HG03565 (cell line): ENCODE results near the gene APBB2.
A peak's percentile ranks its signal among the peaks of the same experiment; 100 is the strongest.
"Not testable (repeated sequence)": the region's sequence is repeated elsewhere in the genome, so short reads cannot be mapped to it uniquely, and the experiment has no call there.

ENCODE experiments used
- ATAC-seq: cut with Tn5 transposase; IDR thresholded peaks from one replicate; pipeline ENCODE4 v1.9.1; 2021; ENCODE audit warnings: mild to moderate bottlenecking, moderate library complexity; ENCODE audit not compliant: unreplicated experiment

Gene APBB2

GRCh38 chr4:40916880-40917279 lies 297.5 kb downstream of the APBB2 start:
- peak; percentile 71 for ATAC-seq

GRCh38 chr4:40916218-40916555 lies 298.2 kb downstream of the APBB2 start:
- ATAC-seq = no peak

DNA sequence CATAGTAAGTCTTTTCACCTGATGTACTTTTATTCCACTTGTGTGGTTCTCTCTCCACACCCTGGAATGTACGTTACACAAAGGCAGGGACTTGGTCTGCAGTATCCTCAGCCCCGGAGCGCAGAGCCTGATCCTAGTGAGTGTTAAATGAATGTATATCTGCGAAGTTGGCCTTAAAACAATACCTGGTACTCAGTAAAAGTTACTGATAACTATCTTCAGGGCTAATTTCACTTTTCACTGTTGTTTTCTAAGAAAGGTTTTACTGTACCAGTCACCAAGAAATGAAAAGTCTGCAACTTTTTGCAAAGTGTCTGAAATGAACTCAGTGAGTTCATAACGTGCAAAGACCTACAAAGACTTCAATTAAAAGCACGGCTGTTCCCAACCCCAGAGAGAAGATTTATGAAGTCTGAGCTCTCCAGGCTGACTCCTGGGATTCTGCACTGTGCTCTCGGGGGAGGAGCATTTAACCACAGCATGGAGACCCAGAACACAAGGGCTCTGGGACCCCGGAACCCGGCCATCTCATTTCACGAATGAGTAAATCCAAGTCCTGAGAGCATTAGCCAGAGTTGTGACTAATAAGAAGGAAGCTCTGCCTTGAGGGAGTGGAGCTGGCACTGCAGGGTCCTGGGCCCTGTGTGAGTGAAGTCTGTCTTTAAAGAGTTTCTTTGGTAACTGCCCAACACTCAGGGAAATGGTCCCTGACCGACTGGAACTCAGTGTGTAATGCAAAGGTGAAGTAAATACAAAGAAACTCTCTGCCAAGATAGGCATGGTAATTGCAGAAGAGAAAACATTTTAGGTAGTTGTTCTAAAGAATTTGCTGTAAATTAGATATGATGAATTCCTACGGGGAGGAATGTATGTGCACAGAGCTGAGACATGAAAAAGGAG lies 298.8 kb downstream of the APBB2 start:
- no peak for ATAC-seq

- no peak for ATAC-seq
These were observed 301.7 kb downstream of the APBB2 start for GRCh38 chr4:40912460-40913184.

GRCh38 chr4:40910706-40911105 lies 303.6 kb downstream of the APBB2 start:
- no peak for ATAC-seq

DNA sequence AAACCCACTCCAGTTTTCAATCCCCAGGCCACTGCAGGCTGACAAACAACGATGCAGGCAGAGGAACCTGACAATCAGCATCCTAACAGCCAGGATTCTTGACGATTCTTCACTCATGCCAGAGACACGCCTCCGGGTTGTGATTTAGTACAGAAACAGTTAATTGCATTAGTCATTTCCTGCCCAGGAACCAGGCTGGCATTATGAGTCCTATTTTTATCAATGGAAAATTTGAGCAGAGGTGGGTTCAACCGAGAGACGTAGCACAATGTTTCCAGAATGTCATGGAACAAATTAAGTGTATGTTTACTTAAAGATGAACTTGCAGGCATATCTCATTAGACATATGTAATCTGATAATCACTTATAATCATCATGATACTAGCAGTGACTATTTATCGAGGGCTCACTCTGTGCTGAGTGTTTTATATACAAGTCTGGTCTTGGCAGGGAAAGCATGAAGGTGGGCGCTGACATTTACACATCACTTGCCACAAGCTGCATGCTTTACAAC lies 304.9 kb downstream of the APBB2 start:
- ATAC-seq = no peak

DNA sequence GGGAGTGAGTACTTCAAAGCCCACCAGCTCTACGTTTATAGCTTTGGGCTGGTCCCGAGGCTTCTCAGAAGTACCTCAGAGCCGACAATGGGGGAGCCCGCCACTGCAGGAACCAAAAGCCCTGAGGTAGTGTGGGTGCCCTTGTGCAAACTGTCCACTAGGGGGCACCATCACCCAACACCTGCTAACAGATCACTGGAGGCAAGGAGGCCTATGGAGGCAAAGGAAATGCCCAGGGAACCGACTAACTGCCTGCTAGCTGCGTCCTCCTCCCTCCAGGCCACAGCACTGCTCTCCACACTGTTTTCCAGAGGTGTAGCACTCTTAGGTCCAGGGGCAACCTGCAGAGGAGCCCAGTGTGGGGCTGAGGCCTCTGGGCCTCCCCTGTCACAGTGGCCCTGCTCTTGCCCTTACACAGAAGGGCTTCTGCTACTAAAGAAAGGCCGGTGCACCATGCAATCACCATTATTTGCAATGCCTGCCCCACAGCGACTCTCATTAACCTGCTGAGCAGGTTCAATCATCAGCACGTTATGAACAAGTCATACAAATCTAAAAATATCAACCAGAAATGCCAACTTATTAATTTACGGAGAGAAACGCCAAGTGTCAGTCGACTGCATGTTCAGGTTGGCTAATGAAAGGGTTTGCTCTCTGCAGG lies 305.5 kb downstream of the APBB2 start:
- peak; percentile 90 for ATAC-seq

DNA sequence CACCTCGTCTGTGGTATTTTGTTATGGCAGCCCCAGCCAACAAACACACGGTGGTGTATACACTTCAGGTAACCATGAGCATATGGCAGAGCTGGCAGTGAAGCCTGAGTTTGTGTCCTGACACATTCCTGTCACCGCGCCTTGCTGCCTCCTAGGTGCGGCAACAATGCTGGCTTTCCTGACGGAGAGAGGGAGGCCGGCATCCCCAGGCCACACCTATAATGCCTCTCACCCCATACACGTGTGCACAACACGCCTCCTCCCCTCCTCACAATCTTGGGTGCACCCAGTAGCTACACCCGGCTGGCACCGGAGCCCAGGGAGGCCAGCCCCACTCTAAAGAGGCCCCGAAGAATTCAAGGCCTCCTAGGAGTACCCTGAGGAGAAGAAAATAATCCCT lies 306.0 kb downstream of the APBB2 start:
- ATAC-seq = peak; percentile 3

DNA sequence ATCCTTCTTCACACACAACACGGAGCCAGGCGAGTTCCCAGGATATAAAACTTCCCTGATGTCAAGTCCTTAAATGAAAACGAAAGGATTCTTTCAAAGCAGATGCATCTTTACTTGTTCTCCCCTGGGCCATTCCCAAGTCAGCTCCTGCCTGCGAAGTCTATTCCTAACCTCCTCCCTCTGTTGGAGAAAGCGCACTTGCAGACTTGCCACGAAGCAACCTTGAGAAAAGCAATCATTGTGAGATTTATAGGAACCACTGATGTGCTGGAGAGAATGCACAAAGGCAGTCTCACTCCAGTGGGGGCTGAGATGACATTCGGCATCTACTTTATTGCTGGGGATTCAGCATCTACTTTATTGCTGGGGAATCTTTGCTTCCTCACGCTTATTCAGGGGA lies 308.9 kb downstream of the APBB2 start:
- no peak for ATAC-seq

DNA sequence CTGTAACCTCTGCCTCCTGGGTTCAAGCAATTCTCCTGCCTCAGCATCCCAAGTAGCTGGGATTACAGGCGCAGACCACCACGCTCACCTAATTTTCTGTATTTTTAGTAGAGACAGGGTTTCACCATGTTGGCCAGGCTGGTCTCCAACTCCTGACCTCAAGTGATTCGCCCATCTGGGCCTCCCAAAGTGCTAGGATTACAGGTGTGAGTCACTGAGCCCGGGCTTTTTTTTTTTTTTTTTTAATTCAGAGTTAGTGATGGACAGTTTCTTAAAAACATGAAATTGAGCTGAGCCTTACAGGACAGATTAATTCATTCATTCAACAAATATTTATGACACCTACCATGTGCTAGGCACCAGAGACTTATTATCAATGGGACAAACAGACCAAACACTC lies 313.8 kb downstream of the APBB2 start:
- not testable (repeated sequence) for ATAC-seq

GRCh38 chr4:40897557-40898203 lies 316.7 kb downstream of the APBB2 start:
- no peak for ATAC-seq

GRCh38 chr4:40890764-40891163 lies 323.6 kb downstream of the APBB2 start:
- no peak for ATAC-seq

DNA sequence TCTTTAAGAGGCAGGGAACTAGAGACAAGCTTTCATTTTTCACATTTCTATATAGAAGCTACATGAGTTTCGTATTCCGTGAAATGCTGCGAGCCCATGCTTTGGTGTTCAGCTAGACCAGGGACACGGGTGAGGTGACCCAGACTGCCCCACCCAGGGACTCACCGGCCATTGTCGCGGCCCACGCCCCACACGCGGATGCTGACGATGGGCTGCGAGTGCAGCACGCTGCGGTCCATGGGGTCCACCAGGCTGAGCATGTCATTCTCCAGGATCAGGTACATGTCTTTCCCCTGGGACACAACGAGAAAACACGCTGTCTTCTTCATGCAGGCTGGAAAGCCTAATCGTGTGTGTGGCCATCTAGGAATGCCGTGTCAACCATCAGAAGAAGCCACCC lies 324.1 kb downstream of the APBB2 start:
- no peak for ATAC-seq

GRCh38 chr4:40888933-40889332 lies 325.4 kb downstream of the APBB2 start:
- ATAC-seq = no peak

GRCh38 chr4:40887764-40888131 lies 326.6 kb downstream of the APBB2 start:
- ATAC-seq = no peak

- no peak for ATAC-seq
These were observed 327.2 kb downstream of the APBB2 start for GRCh38 chr4:40886931-40887763.

DNA sequence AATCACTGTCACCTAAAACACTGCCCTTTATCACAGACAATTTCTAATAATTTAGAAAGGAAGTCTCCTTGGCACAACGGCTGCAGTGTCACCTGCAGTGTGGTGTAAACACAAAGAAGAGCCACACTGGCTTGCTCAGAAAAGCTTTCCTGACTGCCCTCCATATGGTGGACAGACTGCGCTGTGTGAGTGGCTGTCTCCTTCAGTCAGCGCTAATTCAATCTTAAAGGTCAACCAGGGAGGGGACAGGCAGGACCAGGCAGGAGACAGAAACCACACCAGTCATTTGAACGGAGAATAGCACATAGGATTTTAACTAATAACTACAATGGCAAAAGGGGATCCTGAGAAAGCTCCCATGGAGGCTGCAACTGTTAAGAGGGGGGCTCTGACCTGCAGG lies 332.5 kb downstream of the APBB2 start:
- no peak for ATAC-seq

DNA sequence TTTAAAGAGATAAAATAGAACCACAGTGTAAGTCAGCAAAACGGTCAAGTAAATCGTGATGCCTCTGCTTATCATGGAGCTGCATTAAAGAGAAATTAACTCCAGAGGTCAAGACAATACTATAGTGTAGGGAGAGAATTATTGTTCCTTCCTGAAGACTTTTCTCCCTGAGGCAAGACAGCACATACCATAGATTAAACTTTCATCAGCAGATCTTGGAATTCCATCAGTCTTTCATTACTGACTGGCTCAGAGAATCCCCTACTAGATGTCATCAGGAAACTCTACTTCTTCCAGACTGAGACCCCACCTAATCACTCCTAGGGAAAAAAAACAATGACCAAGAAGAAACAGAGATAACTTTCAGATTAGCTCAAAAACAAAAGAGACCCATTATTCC lies 333.2 kb downstream of the APBB2 start:
- ATAC-seq = no peak

DNA sequence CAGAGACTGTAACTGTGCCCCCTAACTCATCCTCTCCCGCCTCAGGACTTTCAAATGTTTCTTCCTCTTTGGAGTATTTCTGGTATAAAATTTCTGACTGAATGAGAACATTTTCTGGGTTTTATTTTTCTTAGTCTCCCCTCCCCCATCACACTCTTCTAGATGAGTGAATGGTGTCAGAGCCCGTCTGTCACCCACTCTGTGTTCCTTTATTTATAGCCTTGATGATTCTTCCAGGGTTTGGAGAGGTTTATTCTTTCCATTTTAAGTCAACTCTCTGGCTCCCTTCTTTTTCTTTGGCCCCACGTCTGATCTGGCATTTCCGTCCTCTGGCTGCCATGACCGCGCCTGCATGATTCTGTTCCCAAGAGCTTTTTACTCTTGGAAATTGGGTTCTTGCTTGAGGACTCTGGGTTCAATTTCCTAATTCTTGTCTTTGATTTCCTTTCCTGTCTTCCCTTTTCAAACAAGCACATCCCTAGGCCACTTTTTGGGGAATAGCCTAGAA lies 335.7 kb downstream of the APBB2 start:
- ATAC-seq = no peak

DNA sequence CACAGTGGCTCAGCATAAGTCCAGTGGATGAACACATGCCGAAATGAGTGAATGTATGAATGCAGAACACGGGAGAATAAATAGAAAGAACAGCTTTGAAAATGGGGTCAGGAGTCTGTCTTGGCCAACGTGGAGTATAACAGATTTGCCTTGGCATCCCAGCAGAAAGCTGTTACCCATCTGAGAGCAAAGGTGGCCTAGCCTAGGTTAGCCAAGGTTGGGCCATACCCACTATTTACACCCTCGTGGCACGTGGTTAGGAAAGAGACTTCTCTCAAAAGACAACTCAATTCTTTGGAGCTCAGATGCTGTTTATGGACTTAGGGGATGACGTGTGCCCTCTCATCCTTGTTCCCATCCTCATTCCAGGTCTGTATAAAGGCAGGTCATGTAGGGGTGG lies 337.3 kb downstream of the APBB2 start:
- no peak for ATAC-seq
